HG03342 (cell line): ENCODE measurements around the gene MYF5.
"Not testable (repeated sequence)": the region's sequence is repeated elsewhere in the genome, so short reads cannot be mapped to it uniquely, and the experiment has no call there.

Experiments used
- ATAC-seq: cut with Tn5 transposase; IDR thresholded peaks from one replicate; pipeline ENCODE4 v1.9.1; 2021; ENCODE audit warnings: mild to moderate bottlenecking, moderate library complexity; ENCODE audit not compliant: unreplicated experiment

The MYF5 gene

GRCh38 chr12:80716696-80717469 is at the start of gene MYF5:
Gene MYF5 (plus strand): TSS chr12:80716912. CDS start chr12:80717064, 152 bp downstream.
- no peak for ATAC-seq

- ATAC-seq: no peak
Observed at GRCh38 chr12:80670214-80670613, 46.5 kb upstream of the MYF5 start.

- not testable (repeated sequence) for ATAC-seq
Observed at GRCh38 chr12:80676042-80676636, 40.6 kb upstream of the MYF5 start.

- no peak for ATAC-seq
Observed at GRCh38 chr12:80676856-80677255, 39.9 kb upstream of the MYF5 start.

GRCh38 chr12:80677994-80678393 is 38.7 kb upstream of the MYF5 start:
- no peak for ATAC-seq

- ATAC-seq: no peak
Observed at GRCh38 chr12:80679346-80680131, 37.2 kb upstream of the MYF5 start.

GRCh38 chr12:80681287-80681686 is 35.4 kb upstream of the MYF5 start:
- ATAC-seq: peak; percentile 79

- ATAC-seq: no peak
Observed at GRCh38 chr12:80681786-80682185, 34.9 kb upstream of the MYF5 start.

GRCh38 chr12:80684077-80684495 is 32.6 kb upstream of the MYF5 start:
- no peak for ATAC-seq

- no peak for ATAC-seq
Observed at GRCh38 chr12:80690090-80690489, 26.6 kb upstream of the MYF5 start.

- ATAC-seq: no peak
Observed at GRCh38 chr12:80690513-80690912, 26.2 kb upstream of the MYF5 start.

GRCh38 chr12:80692114-80692513 is 24.6 kb upstream of the MYF5 start:
- ATAC-seq: peak; percentile 50

- no peak for ATAC-seq
Observed at GRCh38 chr12:80697270-80697887, 19.3 kb upstream of the MYF5 start.

- ATAC-seq: no peak
Observed at GRCh38 chr12:80698256-80698655, 18.5 kb upstream of the MYF5 start.

GRCh38 chr12:80698847-80699542 is 17.7 kb upstream of the MYF5 start:
- ATAC-seq: no peak

- ATAC-seq: no peak
Observed at GRCh38 chr12:80700327-80700726, 16.4 kb upstream of the MYF5 start.

- no peak for ATAC-seq
Observed at GRCh38 chr12:80701388-80701787, 15.3 kb upstream of the MYF5 start.

GRCh38 chr12:80702889-80703805 is 13.6 kb upstream of the MYF5 start:
- ATAC-seq: peak; percentile 82

- no peak for ATAC-seq
Observed at GRCh38 chr12:80704420-80704819, 12.3 kb upstream of the MYF5 start.
